ENCODE measurements around the gene FKBP3.
A peak's percentile ranks its signal among the peaks of the same experiment; 100 is the strongest.
"Not testable (repeated sequence)": the region's sequence is repeated elsewhere in the genome, so short reads cannot be mapped to it uniquely, and the experiment has no call there.

The FKBP3 gene

DNA sequence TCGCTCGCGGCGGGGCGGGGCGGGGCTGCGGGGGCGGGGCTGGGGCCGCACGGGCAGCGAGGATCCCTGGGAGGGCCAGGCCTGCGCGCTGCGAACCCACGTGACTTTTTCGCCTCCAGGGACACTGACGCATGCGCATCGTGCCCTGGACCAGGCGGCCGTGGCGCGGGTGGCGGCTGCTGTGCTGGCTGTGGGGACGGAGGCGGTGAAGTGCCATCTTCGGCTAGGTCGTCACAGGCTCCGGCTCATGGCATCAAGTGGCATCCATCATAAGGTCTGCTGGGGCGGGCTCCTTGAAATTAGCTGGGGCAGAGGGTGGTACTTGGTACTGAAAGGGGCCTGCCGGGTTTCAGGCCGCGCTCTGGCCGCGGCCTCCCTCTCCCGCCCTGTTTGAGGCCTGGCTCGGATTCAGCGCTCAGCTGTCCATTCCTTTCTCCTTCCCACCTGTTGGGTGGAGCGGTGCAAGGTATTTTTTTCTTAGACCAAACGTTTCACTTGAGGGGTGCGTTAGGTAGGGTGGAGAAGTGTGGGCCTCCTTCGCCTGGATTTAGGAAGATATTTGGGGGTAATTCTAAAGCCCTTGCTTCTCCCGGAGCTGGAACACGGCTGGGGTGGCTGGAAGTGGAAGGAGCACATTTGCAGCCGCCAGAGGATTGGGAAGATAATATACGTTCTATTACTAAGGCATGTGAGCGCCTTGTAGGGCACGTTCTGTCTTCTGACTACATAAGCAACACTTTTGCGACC, 50.1 kb downstream of the FKBP3 start, which contains the start of gene PRPF39:
Gene PRPF39, plus strand, starts transcription at position 141 of the 747 bp plus-strand sequence. CDS start 11,124 bp downstream, outside the sequence.
- Histone ChIP-seq H3K4me1 (peaks cover 23% of the 10 kb centered on the region), H3K36me3 (0 out of 2 replicates have a peak, but pooled peaks cover 8% of the 10 kb centered on the region), H3K4me3 (peak within 1 kb of the TSS; percentile 78), H3K9ac (peak within 1 kb of the TSS; percentile 85), H3K27me3 (no peaks in the 10 kb centered on the region), H3K4me2 (peak within 1 kb of the TSS; percentile 92), H4K20me1 (peaks cover 51% of the 10 kb centered on the region), H3K27ac (peak within 1 kb of the TSS; percentile 77), H3K9me3 (peaks cover 4% of the 10 kb centered on the region; the same call in 1 of the 2 replicates)
- TF ChIP-seq Cebpa-rat (IDR thresholded peaks at IDR 0.05): no peak

DNA sequence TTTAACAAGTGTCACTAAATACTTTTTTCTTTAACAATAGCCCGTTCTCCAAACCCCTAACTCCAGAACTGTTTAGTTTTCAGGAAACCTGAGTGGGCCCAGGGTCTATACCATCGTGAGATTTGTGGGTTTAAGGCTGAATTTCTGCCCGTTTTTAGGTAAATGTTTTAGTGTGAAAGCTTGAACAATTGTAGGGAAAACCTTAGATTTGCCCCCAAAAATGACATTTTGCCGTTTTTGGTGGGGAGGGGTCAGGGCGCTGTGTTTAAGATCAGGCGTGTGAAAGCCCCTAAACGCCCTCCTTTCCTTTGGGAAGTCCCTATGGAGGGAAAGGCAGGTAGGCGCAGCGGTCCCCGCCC, 50.7 kb downstream of the FKBP3 start:
- H3K27ac ChIP-seq: peak overlapping the region; percentile 51; the same call in 1 of the 2 replicates
- H3K4me1 ChIP-seq: peaks cover 23% of the 10 kb centered on the region
- peak overlapping the region; percentile 74 for H3K9ac ChIP-seq

DNA sequence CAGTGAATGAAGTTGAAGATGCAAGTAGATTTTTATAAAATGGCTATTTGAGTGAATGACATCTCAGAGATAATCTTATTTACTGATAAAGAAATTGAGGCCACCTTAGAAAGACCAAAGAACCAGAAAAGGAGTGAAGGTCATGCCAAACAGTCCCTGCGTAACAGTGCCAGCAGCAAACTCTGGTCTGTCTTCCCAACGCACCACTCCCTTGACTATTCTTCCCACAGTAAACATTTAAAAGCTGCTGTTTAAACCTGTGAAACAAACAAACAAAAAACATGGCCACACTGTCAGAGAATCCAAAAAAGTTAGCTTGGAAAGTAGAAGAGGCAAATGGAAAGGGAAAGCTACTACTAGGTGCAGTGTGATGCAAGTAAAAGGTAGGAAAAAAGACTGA, 51.9 kb downstream of the FKBP3 start:
- no peak overlapping the region for H3K4me2 ChIP-seq
- H3K4me1 ChIP-seq: peaks cover 23% of the 10 kb centered on the region
- H3K36me3 ChIP-seq: 0 out of 2 replicates have a peak, but pooled peaks cover 5% of the 10 kb centered on the region
- H3K27ac ChIP-seq: no peak overlapping the region
- peaks cover 34% of the 10 kb centered on the region for H4K20me1 ChIP-seq
- no peaks in the 10 kb centered on the region for H3K27me3 ChIP-seq
- H3K9me3 ChIP-seq: peaks cover 4% of the 10 kb centered on the region; the same call in 1 of the 2 replicates
- TF ChIP-seq Cebpa-rat (IDR thresholded peaks at IDR 0.05): no peak
- H3K9ac ChIP-seq: no peak overlapping the region
- no peak overlapping the region for H3K4me3 ChIP-seq

More for the DNA sequence above, 50.7 kb downstream of the FKBP3 start:
- H3K36me3 ChIP-seq: 0 out of 2 replicates have a peak, but pooled peaks cover 5% of the 10 kb centered on the region
- peaks cover 45% of the 10 kb centered on the region for H4K20me1 ChIP-seq
- H3K4me2 ChIP-seq: peak overlapping the region; percentile 84
- no peak for TF ChIP-seq Cebpa-rat (IDR thresholded peaks at IDR 0.05)
- peak overlapping the region; percentile 78 for H3K4me3 ChIP-seq
- no peaks in the 10 kb centered on the region for H3K27me3 ChIP-seq
- H3K9me3 ChIP-seq: peaks cover 4% of the 10 kb centered on the region; the same call in 1 of the 2 replicates

DNA sequence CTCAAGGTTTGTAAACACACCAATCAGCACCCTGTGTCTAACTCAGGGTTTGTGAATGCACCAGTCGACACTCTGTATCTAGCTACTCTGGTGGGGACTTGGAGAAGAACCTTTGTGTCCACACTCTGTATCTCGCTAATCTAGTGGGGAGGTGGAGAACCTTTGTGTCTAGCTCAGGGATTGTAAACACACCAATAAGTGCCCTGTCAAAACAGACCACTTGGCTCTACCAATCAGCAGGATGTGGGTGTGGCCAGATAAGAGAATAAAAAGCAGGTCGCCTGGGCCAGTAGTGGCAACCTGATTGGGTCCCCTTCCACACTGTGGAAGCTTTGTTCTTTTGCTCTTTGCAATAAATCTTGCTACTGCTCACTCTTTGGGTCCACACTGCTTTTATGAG, 53.2 kb downstream of the FKBP3 start:
- Histone ChIP-seq H3K4me1 (peaks cover 17% of the 10 kb centered on the region), H4K20me1 (peaks cover 20% of the 10 kb centered on the region)
- not testable (repeated sequence) for H3K4me2 ChIP-seq, H3K9me3 ChIP-seq, H3K36me3 ChIP-seq, H3K27ac ChIP-seq, H3K27me3 ChIP-seq, H3K9ac ChIP-seq, H3K4me3 ChIP-seq

DNA sequence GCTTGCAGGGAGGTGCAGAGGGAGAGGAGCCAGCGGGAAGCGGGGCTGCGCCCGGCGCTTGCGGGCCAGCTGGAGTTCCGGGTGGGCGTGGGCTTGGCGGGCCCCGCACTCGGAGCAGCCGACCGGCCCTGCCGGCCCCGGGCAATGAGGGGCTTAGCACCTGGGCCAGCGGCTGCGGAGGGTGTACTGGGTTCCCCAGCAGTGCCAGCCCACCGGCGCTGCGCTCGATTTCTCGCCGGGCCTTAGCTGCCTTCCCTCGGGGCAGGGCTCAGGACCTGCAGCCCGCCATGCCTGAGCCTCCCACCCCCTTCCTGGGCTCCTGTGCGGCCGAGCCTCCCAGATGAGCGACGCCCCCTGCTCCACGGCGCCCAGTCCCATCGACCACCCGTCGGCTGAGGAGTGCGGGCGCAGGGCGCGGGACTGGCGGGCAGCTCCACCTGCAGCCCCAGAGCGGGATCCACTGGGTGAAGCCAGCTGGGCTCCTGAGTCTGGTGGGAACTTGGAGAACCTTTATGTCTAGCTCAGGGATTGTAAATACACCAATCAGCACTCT, 53.8 kb downstream of the FKBP3 start:
- H3K4me2 ChIP-seq, H3K27ac ChIP-seq, H3K4me3 ChIP-seq, H3K9ac ChIP-seq, H3K27me3 ChIP-seq, H3K36me3 ChIP-seq, H3K9me3 ChIP-seq: not testable (repeated sequence)
- H3K4me1 ChIP-seq: peaks cover 11% of the 10 kb centered on the region
- peaks cover 14% of the 10 kb centered on the region for H4K20me1 ChIP-seq

DNA sequence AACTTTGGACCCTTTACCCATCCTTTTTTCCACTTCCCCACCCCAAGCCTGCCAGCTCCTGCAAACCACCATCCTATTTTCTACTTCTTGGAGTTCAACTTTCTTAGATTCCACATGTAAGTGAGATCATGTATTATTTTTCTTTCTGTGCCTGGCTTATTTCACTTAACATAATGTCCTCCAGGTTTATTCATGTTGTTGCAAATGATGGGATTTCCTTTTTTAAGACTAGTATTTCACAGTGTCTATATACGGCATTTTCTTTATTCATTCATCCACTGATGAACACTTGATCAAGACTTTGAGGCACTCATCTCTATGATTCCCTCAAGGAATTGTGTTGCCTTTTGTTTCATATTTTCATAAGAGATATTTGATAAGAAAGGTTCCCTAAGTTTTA, 56.0 kb downstream of the FKBP3 start:
- Histone ChIP-seq H3K36me3 (no peaks in the 10 kb centered on the region), H3K9ac (no peak overlapping the region), H3K4me2 (no peak overlapping the region), H3K9me3 (peaks cover 4% of the 10 kb centered on the region; the same call in 1 of the 2 replicates), H3K27ac (no peak overlapping the region), H3K4me3 (no peak overlapping the region), H3K4me1 (peaks cover 2% of the 10 kb centered on the region), H4K20me1 (no peaks in the 10 kb centered on the region), H3K27me3 (no peaks in the 10 kb centered on the region)
- TF ChIP-seq Cebpa-rat (IDR thresholded peaks at IDR 0.05): no peak

DNA sequence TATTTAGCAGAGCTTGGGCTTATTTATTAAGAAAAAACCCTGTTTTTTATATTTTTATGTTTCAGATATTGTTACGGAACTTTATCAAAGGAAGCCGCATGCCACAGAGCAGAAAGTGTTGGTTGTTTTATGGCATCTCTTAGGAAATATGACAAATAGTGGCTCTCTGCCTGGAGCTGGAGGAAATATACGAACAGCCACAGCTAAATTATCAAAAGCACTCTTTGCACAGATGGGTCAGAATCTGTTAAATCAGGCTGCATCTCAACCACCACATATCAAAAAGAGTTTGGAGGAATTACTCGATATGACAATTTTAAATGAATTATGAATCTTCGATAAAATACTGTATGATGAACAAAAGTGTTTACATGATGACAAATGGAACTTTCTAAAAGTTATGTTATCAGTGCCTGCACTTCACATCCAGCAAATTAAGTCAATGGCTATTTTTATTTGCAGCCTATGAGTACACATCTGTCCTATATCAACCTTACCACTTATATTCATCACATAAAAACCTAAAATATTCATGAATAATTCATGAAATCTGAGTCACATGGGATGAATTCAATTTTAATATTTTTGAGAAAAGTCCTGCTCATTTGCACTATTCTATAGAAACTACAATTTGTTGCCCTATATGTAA, 60.9 kb downstream of the FKBP3 start:
- Histone ChIP-seq H3K9me3 (no peaks in the 10 kb centered on the region), H3K27ac (no peak overlapping the region), H3K9ac (no peak overlapping the region), H3K4me1 (no peaks in the 10 kb centered on the region), H3K4me3 (no peak overlapping the region), H3K27me3 (no peaks in the 10 kb centered on the region), H3K36me3 (no peaks in the 10 kb centered on the region; the same call in 1 of the 2 replicates), H3K4me2 (no peak overlapping the region), H4K20me1 (no peaks in the 10 kb centered on the region)
- no peak for TF ChIP-seq Cebpa-rat (IDR thresholded peaks at IDR 0.05)

DNA sequence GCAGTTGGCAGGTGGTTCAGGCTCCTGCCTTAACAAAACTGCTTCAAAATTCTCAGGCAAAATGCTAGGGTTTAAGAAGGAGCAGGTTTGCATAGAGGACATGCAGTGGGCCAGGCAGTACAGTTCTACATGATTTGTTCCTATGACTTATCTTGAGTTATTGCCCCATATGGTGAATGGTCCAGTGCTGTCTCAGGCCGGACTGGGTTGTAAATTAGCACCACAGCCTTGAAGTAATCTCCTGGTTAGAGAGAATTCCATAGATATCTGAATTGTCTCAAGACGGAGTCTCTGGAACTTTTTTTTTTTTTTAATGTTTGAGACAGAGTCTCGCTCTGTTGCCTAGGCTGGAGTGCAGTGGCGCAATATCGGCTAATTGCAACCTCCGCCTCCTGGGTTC, 62.2 kb downstream of the FKBP3 start:
- H3K9me3 ChIP-seq: no peaks in the 10 kb centered on the region
- no peaks in the 10 kb centered on the region; the same call in 1 of the 2 replicates for H3K36me3 ChIP-seq
- no peak overlapping the region for H3K4me3 ChIP-seq
- no peaks in the 10 kb centered on the region for H3K4me1 ChIP-seq
- H4K20me1 ChIP-seq: no peaks in the 10 kb centered on the region
- no peak for TF ChIP-seq Cebpa-rat (IDR thresholded peaks at IDR 0.05)
- no peaks in the 10 kb centered on the region for H3K27me3 ChIP-seq
- no peak overlapping the region for H3K9ac ChIP-seq
- H3K4me2 ChIP-seq: no peak overlapping the region
- H3K27ac ChIP-seq: no peak overlapping the region

DNA sequence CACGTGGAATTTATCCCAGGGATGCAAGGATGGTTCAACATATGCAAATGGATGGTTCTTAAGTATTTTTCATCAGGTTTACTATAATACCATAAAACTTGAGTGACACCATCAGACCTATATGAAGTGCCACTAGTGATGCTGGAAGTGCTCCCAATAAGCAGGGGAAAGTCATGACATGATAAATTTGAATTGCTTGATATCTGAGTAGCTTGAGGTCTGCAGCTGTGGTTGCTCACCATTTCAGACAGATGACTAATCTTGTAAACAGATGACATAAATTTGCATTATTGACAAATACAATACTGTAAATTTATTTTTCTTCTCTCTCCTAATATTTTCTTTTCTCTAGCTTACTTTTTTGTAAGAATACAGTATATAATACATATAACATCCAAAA, 64.1 kb downstream of the FKBP3 start:
- Histone ChIP-seq H3K36me3 (no peaks in the 10 kb centered on the region; the same call in 1 of the 2 replicates), H3K4me2 (no peak overlapping the region), H3K4me1 (no peaks in the 10 kb centered on the region), H3K9ac (no peak overlapping the region), H3K27ac (no peak overlapping the region), H3K9me3 (no peaks in the 10 kb centered on the region), H4K20me1 (no peaks in the 10 kb centered on the region), H3K27me3 (no peaks in the 10 kb centered on the region), H3K4me3 (no peak overlapping the region)
- no peak for TF ChIP-seq Cebpa-rat (IDR thresholded peaks at IDR 0.05)

DNA sequence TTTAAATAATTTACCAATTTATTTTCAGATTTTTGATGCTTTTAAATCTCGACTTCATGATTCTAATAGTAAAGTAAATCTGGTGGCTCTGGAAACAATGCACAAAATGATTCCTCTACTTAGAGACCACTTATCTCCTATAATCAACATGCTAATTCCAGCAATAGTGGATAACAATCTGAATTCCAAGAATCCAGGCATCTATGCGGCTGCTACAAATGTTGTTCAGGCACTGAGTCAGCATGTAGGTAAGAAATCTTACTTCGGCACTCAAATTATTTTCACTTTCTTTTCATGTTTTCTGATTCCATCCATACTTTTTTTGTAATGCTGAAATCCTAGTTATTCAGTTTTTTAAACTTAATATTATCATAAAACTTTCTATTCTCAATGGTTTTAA, 65.9 kb downstream of the FKBP3 start:
- H3K9me3 ChIP-seq: no peaks in the 10 kb centered on the region
- TF ChIP-seq Cebpa-rat (IDR thresholded peaks at IDR 0.05): no peak
- H3K27me3 ChIP-seq: no peaks in the 10 kb centered on the region
- H3K27ac ChIP-seq: no peak overlapping the region
- no peaks in the 10 kb centered on the region for H4K20me1 ChIP-seq
- no peaks in the 10 kb centered on the region for H3K4me1 ChIP-seq
- H3K36me3 ChIP-seq: no peaks in the 10 kb centered on the region; the same call in 1 of the 2 replicates
- no peak overlapping the region for H3K4me3 ChIP-seq
- H3K4me2 ChIP-seq: no peak overlapping the region
- no peak overlapping the region for H3K9ac ChIP-seq
